ENCODE measurements around the gene SLC9A2.

DNA sequence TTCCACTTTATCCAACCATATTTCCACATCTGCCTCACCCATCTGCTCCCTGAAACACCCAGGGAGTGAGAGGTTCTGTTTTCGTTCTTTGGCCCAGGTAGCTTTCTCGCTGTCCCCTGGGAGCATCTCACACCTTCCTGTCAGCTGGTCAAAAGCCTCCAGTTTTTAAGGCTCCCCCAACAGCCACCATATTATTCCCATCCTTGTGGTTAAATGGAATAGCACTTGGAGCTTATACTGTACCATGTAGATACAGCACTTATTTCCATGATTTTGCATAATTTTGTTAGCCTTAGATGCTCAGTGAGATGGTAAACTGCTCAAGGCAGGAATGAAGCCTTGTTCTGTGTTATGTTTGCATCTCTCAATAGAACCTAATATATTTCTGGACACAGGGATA, 84.0 kb downstream of the SLC9A2 start:
- TF ChIP-seq, protein P1, sequence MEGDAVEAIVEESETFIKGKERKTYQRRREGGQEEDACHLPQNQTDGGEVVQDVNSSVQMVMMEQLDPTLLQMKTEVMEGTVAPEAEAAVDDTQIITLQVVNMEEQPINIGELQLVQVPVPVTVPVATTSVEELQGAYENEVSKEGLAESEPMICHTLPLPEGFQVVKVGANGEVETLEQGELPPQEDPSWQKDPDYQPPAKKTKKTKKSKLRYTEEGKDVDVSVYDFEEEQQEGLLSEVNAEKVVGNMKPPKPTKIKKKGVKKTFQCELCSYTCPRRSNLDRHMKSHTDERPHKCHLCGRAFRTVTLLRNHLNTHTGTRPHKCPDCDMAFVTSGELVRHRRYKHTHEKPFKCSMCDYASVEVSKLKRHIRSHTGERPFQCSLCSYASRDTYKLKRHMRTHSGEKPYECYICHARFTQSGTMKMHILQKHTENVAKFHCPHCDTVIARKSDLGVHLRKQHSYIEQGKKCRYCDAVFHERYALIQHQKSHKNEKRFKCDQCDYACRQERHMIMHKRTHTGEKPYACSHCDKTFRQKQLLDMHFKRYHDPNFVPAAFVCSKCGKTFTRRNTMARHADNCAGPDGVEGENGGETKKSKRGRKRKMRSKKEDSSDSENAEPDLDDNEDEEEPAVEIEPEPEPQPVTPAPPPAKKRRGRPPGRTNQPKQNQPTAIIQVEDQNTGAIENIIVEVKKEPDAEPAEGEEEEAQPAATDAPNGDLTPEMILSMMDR (IDR thresholded peaks at IDR 0.05) = no peak
- TF ChIP-seq POLR2A (IDR thresholded peaks at IDR 0.05) (no peak), EP300 (IDR thresholded peaks at IDR 0.05) (no peak), POLR2AphosphoS5 (IDR thresholded peaks at IDR 0.05) (no peak)

Measured in sigmoid colon (tissue), 4 donors.